ENCODE results near the gene FITM2. TPM values are rescaled to one million over a fixed set of nuclear protein-coding genes. Genes with fewer than 3 reads are reported as not detected.

FITM2 gene
- total RNA-seq, 1 donor from 2014 or later = 4.5 TPM

GRCh38 chr20:44336725-44337380 is 25.9 kb upstream of the FITM2 start, which contains the start of gene R3HDML:
Gene R3HDML (plus strand): TSS chr20:44337043. CDS start chr20:44337158, 115 bp downstream.
- FAIRE-seq (no peak), DNase-seq (ENCODE audit: low read depth) (no peak)
- H3K27me3 ChIP-seq (ENCODE audit: control insufficient read depth, insufficient read depth, low read length) = peaks cover 1% of the 10 kb centered on the region
- H3K4me3 ChIP-seq (ENCODE audit: low read depth, low read length) = no peak within 1 kb of the TSS
- no peak for TF ChIP-seq CTCF (IDR thresholded peaks at IDR 0.05; ENCODE audit: insufficient read depth, low read length, severe bottlenecking)
- no peaks in the 10 kb centered on the region for H3K36me3 ChIP-seq (ENCODE audit: control insufficient read depth, insufficient read depth, low read length)

- H3K4me3 ChIP-seq (ENCODE audit: low read depth, low read length) = no peak overlapping the region
- TF ChIP-seq CTCF (IDR thresholded peaks at IDR 0.05; ENCODE audit: insufficient read depth, low read length, severe bottlenecking) = no peak
- FAIRE-seq = no peak
- no peaks in the 10 kb centered on the region for H3K36me3 ChIP-seq (ENCODE audit: control insufficient read depth, insufficient read depth, low read length)
- DNase-seq (ENCODE audit: low read depth) = no peak
- H3K27me3 ChIP-seq (ENCODE audit: control insufficient read depth, insufficient read depth, low read length) = peaks cover 1% of the 10 kb centered on the region
Measured at GRCh38 chr20:44336086-44336485, 25.1 kb upstream of the FITM2 start.

- FAIRE-seq = no peak
- no peak for TF ChIP-seq CTCF (IDR thresholded peaks at IDR 0.05; ENCODE audit: insufficient read depth, low read length, severe bottlenecking)
Measured at GRCh38 chr20:44335675-44336074, 24.7 kb upstream of the FITM2 start.

GRCh38 chr20:44334709-44335108 is 23.7 kb upstream of the FITM2 start:
- Histone ChIP-seq H3K27me3 (ENCODE audit: control insufficient read depth, insufficient read depth, low read length) (peaks cover 1% of the 10 kb centered on the region), H3K4me3 (ENCODE audit: low read depth, low read length) (no peak overlapping the region), H3K36me3 (ENCODE audit: control insufficient read depth, insufficient read depth, low read length) (no peaks in the 10 kb centered on the region)
- no peak for TF ChIP-seq CTCF (IDR thresholded peaks at IDR 0.05; ENCODE audit: insufficient read depth, low read length, severe bottlenecking)
- FAIRE-seq (no peak), DNase-seq (ENCODE audit: low read depth) (no peak)

More at GRCh38 chr20:44335675-44336074, 24.7 kb upstream of the FITM2 start:
- no peaks in the 10 kb centered on the region for H3K36me3 ChIP-seq (ENCODE audit: control insufficient read depth, insufficient read depth, low read length)
- no peak for DNase-seq (ENCODE audit: low read depth)
- no peak overlapping the region for H3K4me3 ChIP-seq (ENCODE audit: low read depth, low read length)
- peaks cover 1% of the 10 kb centered on the region for H3K27me3 ChIP-seq (ENCODE audit: control insufficient read depth, insufficient read depth, low read length)

- no peaks in the 10 kb centered on the region for H3K36me3 ChIP-seq (ENCODE audit: control insufficient read depth, insufficient read depth, low read length)
- peaks cover 1% of the 10 kb centered on the region for H3K27me3 ChIP-seq (ENCODE audit: control insufficient read depth, insufficient read depth, low read length)
- TF ChIP-seq CTCF (IDR thresholded peaks at IDR 0.05; ENCODE audit: insufficient read depth, low read length, severe bottlenecking) = no peak
- H3K4me3 ChIP-seq (ENCODE audit: low read depth, low read length) = no peak overlapping the region
- DNase-seq (ENCODE audit: low read depth) = no peak
- no peak for FAIRE-seq
Measured at GRCh38 chr20:44334306-44334705, 23.3 kb upstream of the FITM2 start.

- FAIRE-seq = no peak
- no peak for TF ChIP-seq CTCF (IDR thresholded peaks at IDR 0.05; ENCODE audit: insufficient read depth, low read length, severe bottlenecking)
- H3K27me3 ChIP-seq (ENCODE audit: control insufficient read depth, insufficient read depth, low read length) = peaks cover 1% of the 10 kb centered on the region
Measured at GRCh38 chr20:44331201-44331600, 20.2 kb upstream of the FITM2 start.

More at GRCh38 chr20:44331201-44331600, 20.2 kb upstream of the FITM2 start:
- Histone ChIP-seq H3K4me3 (ENCODE audit: low read depth, low read length) (no peak overlapping the region), H3K36me3 (ENCODE audit: control insufficient read depth, insufficient read depth, low read length) (no peaks in the 10 kb centered on the region)
- no peak for DNase-seq (ENCODE audit: low read depth)
